ENCODE data around the gene EBLN1. TPM values are rescaled to one million over a fixed set of nuclear protein-coding genes. Genes with fewer than 3 reads are reported as not detected.
A peak's percentile ranks its signal among the peaks of the same experiment; 100 is the strongest.

Gene EBLN1
- total and polyA plus RNA-seq, 4 donors = not detected

- TF ChIP-seq ZBTB33 (IDR thresholded peaks at IDR 0.05) (no peak), RAD21 (IDR thresholded peaks at IDR 0.05) (peak in 1 of 2 donors; percentile 8), REST (IDR thresholded peaks at IDR 0.05) (peak; percentile 49), TAF1 (conservative IDR thresholded peaks at IDR 0.05) (no peak), CTCF (IDR thresholded peaks at IDR 0.05; ENCODE audit: low read depth, low read length, missing input control) (no peak), ATF3 (IDR thresholded peaks at IDR 0.05) (peak; percentile 99), HNF4A (conservative IDR thresholded peaks at IDR 0.05) (no peak), SP1 (IDR thresholded peaks at IDR 0.05) (no peak), FOXA1 (IDR thresholded peaks at IDR 0.05) (no peak), FOXA2 (IDR thresholded peaks at IDR 0.05) (no peak), NR2F2 (IDR thresholded peaks at IDR 0.05) (peak; percentile 11), YY1 (IDR thresholded peaks at IDR 0.05) (peak; percentile 67), RXRA (IDR thresholded peaks at IDR 0.05) (no peak), MAX (IDR thresholded peaks at IDR 0.05) (no peak), HNF4G (IDR thresholded peaks at IDR 0.05) (no peak), GABPA (IDR thresholded peaks at IDR 0.05 in 1 of 2, conservative IDR thresholded peaks at IDR 0.05 in 1 of 2) (no peak), JUND (IDR thresholded peaks at IDR 0.05) (no peak), EGR1 (IDR thresholded peaks at IDR 0.05; ENCODE audit: low read depth in 2 of 2) (peak in 1 of 2 donors; percentile 22)
- DNase-seq (ENCODE audit: low spot score) = peak; percentile 88
- WGBS = under 1% methylated on average over 65 of the region's 65 CpGs
- H3K27ac ChIP-seq (ENCODE audit: low read depth in 1 of 2, low read length in 2 of 2) = peak overlapping the region; percentile 87 to 91
- peak overlapping the region; percentile 62 to 79 (median 77) for H3K4me3 ChIP-seq (ENCODE audit: low read depth in 1 of 3, low read length in 3 of 3)
- no peaks in the 10 kb centered on the region for H3K27me3 ChIP-seq (ENCODE audit: control insufficient read depth in 4 of 4, insufficient read depth in 4 of 4, low read length in 3 of 4)
- peak overlapping the region; percentile 93 to 95 for H3K9ac ChIP-seq (ENCODE audit: low read depth in 1 of 2, low read length in 2 of 2)
- H3K36me3 ChIP-seq (ENCODE audit: control insufficient read depth in 4 of 4, insufficient read depth in 3 of 4, low read depth in 1 of 4, low read length in 3 of 4) = no peaks in the 10 kb centered on the region
- H3K9me3 ChIP-seq (ENCODE audit: control insufficient read depth in 4 of 4, low read length in 3 of 4) = no peaks in the 10 kb centered on the region
- peaks cover 0 to 14% (median 4%) of the 10 kb centered on the region in 4 donors for H3K4me1 ChIP-seq (ENCODE audit: control insufficient read depth in 4 of 4, insufficient read depth in 4 of 4, low read length in 3 of 4)
Measured at GRCh38 chr10:22228943-22229801, 11.4 kb upstream of the EBLN1 start.
